Endothelial cell of umbilical vein (primary cell): Measurements from ENCODE around the gene LRP1B. TPM values are rescaled to one million over a fixed set of nuclear protein-coding genes. Genes with fewer than 3 reads are reported as not detected.

Experiments used
- BruUV-seq: library from RNA; stranded (reverse); fragments of 400-500 nt; replicated peaks from 2 replicates; lab custom pipeline; 2021; lab: Mats Ljungman, UMichigan
- CTCF ChIA-PET: fragments of 300-600, 350-600 bp; sonication (Branson Sonifier 250); formaldehyde crosslinking; loops from one replicate; lab custom pipeline; 2021; ENCODE audit warnings: antibody characterized with exemption, inconsistent platforms; lab: Charles Lee
- POLR2A ChIA-PET: fragments of 300-600, 350-600 bp; sonication (Branson Sonifier 250); formaldehyde crosslinking; loops from one replicate; lab custom pipeline; 2021; ENCODE audit warnings: antibody characterized with exemption, inconsistent platforms; lab: Charles Lee
- DNase-seq: peaks from one replicate; pipeline ENCODE4 v3.0.0-alpha.2; 2011; ENCODE audit warnings: low read depth, low spot score
- FAIRE-seq: peaks from 2 replicates; lab custom pipeline; 2011; peaks lifted over from hg19 to GRCh38; lab: Jason Lieb, UNC
- H2AFZ ChIP-seq: 2 replicates; pipeline ENCODE4 v1.6.0; 2012; ENCODE audit warnings: low read depth, low read length, control low read depth, inconsistent platforms
- H3K27ac ChIP-seq: 2 replicates; pipeline ENCODE4 v1.5.1; 2011; ENCODE audit warnings: low read depth, mild to moderate bottlenecking, control low read depth, low read length, moderate library complexity; ENCODE audit not compliant: insufficient read depth
- H3K27me3 ChIP-seq, 2 experiments: 2 replicates each; pipeline versions ENCODE4 v1.6.0 to v1.6.1; 2011; ENCODE audit warnings: low read length in 2 of 2, mixed read lengths in 1 of 2; ENCODE audit not compliant: control insufficient read depth in 2 of 2, insufficient read depth in 2 of 2
- H3K36me3 ChIP-seq, 2 experiments: 2 replicates in 1 of 2; 3 replicates in 1 of 2; pipeline ENCODE4 v1.5.1; 2011; ENCODE audit warnings: low read length in 2 of 2, mild to moderate bottlenecking in 1 of 2, moderate library complexity in 1 of 2; ENCODE audit not compliant: control insufficient read depth in 2 of 2, insufficient read depth in 2 of 2; ENCODE audit errors: extremely low read depth in 1 of 2
- H3K4me1 ChIP-seq: 3 replicates; pipeline ENCODE4 v1.5.1; 2011; ENCODE audit warnings: mild to moderate bottlenecking, low read length; ENCODE audit not compliant: control insufficient read depth, insufficient read depth; ENCODE audit errors: extremely low read depth
- H3K4me2 ChIP-seq: 2 replicates; pipeline ENCODE4 v1.6.1; 2011; ENCODE audit warnings: low read length, control low read depth, mixed read lengths; ENCODE audit not compliant: insufficient read depth
- H3K4me3 ChIP-seq, 3 experiments: fragments of 200-600 bp in 1 of 3; sonication (generic), shearing (Covaris generic) in 1 of 3; replicated peaks in 1 of 3; 2 replicates each; pipeline ENCODE4 v1.5.1; 2011 to 2016; ENCODE audit warnings: control low read depth in 3 of 3, low read length in 3 of 3, mild to moderate bottlenecking in 2 of 3, inconsistent platforms in 1 of 3, low read depth in 1 of 3, moderate library complexity in 1 of 3; ENCODE audit not compliant: insufficient read depth in 1 of 3
- H3K79me2 ChIP-seq: 2 replicates; pipeline ENCODE4 v1.6.0; 2012; ENCODE audit warnings: low read length, inconsistent platforms; ENCODE audit not compliant: control insufficient read depth, insufficient read depth
- H3K9ac ChIP-seq: replicated peaks from 2 replicates; pipeline ENCODE3; 2011; ENCODE audit warnings: low read length, control low read depth; ENCODE audit not compliant: insufficient read depth; ENCODE audit errors: extremely low read depth
- H3K9me1 ChIP-seq: replicated peaks from 3 replicates; pipeline ENCODE4 v1.6.0; 2011; ENCODE audit warnings: mild to moderate bottlenecking, low read length; ENCODE audit not compliant: control insufficient read depth, insufficient read depth; ENCODE audit errors: extremely low read depth
- H3K9me3 ChIP-seq: replicated peaks from 2 replicates; pipeline ENCODE4 v1.5.1; 2012; ENCODE audit warnings: low read length, inconsistent platforms; ENCODE audit not compliant: control insufficient read depth, insufficient read depth
- H4K20me1 ChIP-seq: replicated peaks from 2 replicates; pipeline ENCODE3; 2011; ENCODE audit warnings: mild to moderate bottlenecking, low read length; ENCODE audit not compliant: control insufficient read depth, insufficient read depth; ENCODE audit errors: extremely low read depth
- CTCF ChIP-seq, 2 donors: IDR thresholded peaks; 1 replicate in 1 of 2; 2 replicates in 1 of 2; pipeline ENCODE4 v1.5.1; 2011; ENCODE audit warnings: low read length in 2 of 2, mild to moderate bottlenecking in 2 of 2, moderate library complexity in 2 of 2, control low read depth in 1 of 2, inconsistent platforms in 1 of 2, low read depth in 1 of 2; ENCODE audit not compliant: insufficient read depth in 1 of 2; ENCODE audit errors: extremely low read depth in 1 of 2
- EZH2 ChIP-seq: IDR thresholded peaks from 2 replicates; pipeline ENCODE4 v1.6.1; 2012; ENCODE audit warnings: borderline replicate concordance, low read depth, mild to moderate bottlenecking, moderate library complexity, low read length, inconsistent platforms; ENCODE audit not compliant: severe bottlenecking
- FOS ChIP-seq: IDR thresholded peaks from 2 replicates; pipeline ENCODE4 v1.6.1; 2011; ENCODE audit warnings: mild to moderate bottlenecking, low read length, moderate library complexity, borderline replicate concordance; ENCODE audit not compliant: insufficient read depth
- GATA2 ChIP-seq: IDR thresholded peaks from 2 replicates; pipeline ENCODE4 v1.7.0; 2011; ENCODE audit warnings: low read depth, mild to moderate bottlenecking, moderate library complexity, mixed read lengths, low read length; ENCODE audit not compliant: insufficient read length, insufficient read depth
- JUN ChIP-seq: IDR thresholded peaks from 2 replicates; pipeline ENCODE4 v1.6.1; 2011; ENCODE audit warnings: borderline replicate concordance, low read depth; ENCODE audit not compliant: insufficient read length, insufficient read depth
- MAX ChIP-seq: IDR thresholded peaks from 2 replicates; pipeline ENCODE4 v1.6.1; 2011; ENCODE audit not compliant: insufficient read depth, insufficient read length
- MYC ChIP-seq: IDR thresholded peaks from one replicate; pipeline ENCODE4 v1.6.1; 2011; ENCODE audit warnings: mild to moderate bottlenecking, low read depth, low read length
- POLR2A ChIP-seq: IDR thresholded peaks from 2 replicates; pipeline ENCODE4 v1.6.1; 2012; ENCODE audit warnings: low read depth, mild to moderate bottlenecking, control low read depth, low read length
- POLR2AphosphoS5 ChIP-seq: IDR thresholded peaks from 2 replicates; pipeline ENCODE4 v1.6.1; 2012; ENCODE audit warnings: low read depth, mild to moderate bottlenecking, control low read depth, low read length, moderate library complexity; ENCODE audit not compliant: insufficient read depth
- dilution Hi-C: fragments of 300-500 bp; cut with MboI; formaldehyde crosslinking; loops from one replicate; pipeline ENCODE4 v1.15.0; 2019; ENCODE audit warnings: low sequenced_read_pairs; ENCODE audit not compliant: extremely low pct_ligation_motif_present
- intact Hi-C: fragments of 100-400 bp; cut with micrococcal nuclease; formaldehyde crosslinking; loops from one replicate; pipeline ENCODE4 v1.10.0; 2022
- polyA plus RNA-seq, 4 experiments: library from polyadenylated mRNA; depleted of rRNA in 3 of 4; stranded (reverse) in 3 of 4; unstranded in 1 of 4; fragments of >200 nt; gene quantifications; 2 replicates each; pipeline versions ENCODE4 v1.2.1 to v1.2.3, GENCODE V29; 2011 to 2012; ENCODE audit warnings: missing spikeins in 1 of 4
- total RNA-seq: library from RNA; stranded (reverse); gene quantifications from 2 replicates; pipeline ENCODE4 v1.2.3, GENCODE V29; 2021

LRP1B gene
- total and polyA plus RNA-seq, 2 donors (not counting 3 experiments of a cell fraction or from before 2014, with no cell fraction given), result 0.03 to 0.07 TPM

GRCh38 chr2:140200307-140200706, 1930.5 kb downstream of the LRP1B start:
- H3K4me3 ChIP-seq, result no peak overlapping the region
- no peak overlapping the region for H3K9ac ChIP-seq
- intact Hi-C loops (no loop called here), dilution Hi-C loops (no loop called here)
- ChIA-PET POLR2A (no interaction called here), CTCF (interaction anchor here (0.6 to 1.6 kb wide), 2 partner anchors 10 to 683 kb away, joined by 3 read pairs; no protein-coding TSS in a partner anchor)
- no TSS peak for BruUV-seq
- no peaks in the 10 kb centered on the region for H3K36me3 ChIP-seq
- H3K4me2 ChIP-seq, result no peak overlapping the region
- DNase-seq, result no peak
- no peaks in the 10 kb centered on the region for H3K27me3 ChIP-seq
- no peaks in the 10 kb centered on the region for H3K9me3 ChIP-seq
- H3K79me2 ChIP-seq, result no peaks in the 10 kb centered on the region
- FAIRE-seq, result no peak
- no peak overlapping the region for H2AFZ ChIP-seq
- H3K4me1 ChIP-seq, result no peaks in the 10 kb centered on the region
- H3K27ac ChIP-seq, result no peak overlapping the region
- TF ChIP-seq MAX (no peak), CTCF (IDR thresholded peaks at IDR 0.05; ENCODE audit: extremely low read depth in 1 of 2, insufficient read depth in 1 of 2, low read depth in 1 of 2, low read length in 2 of 2) (no peak), MYC (no peak), JUN (no peak), POLR2AphosphoS5 (no peak), POLR2A (no peak), GATA2 (no peak), FOS (no peak), EZH2 (no peak)
- no peaks in the 10 kb centered on the region for H4K20me1 ChIP-seq
- no peaks in the 10 kb centered on the region for H3K9me1 ChIP-seq
